ENCODE results near the gene RNF183.
A peak's percentile ranks its signal among the peaks of the same experiment; 100 is the strongest.

The RNF183 gene

GRCh38 chr9:113315231-113315630, 12.1 kb upstream of the RNF183 start:
- no peaks in the 10 kb centered on the region for H3K79me2 ChIP-seq (ENCODE audit: control insufficient read depth, insufficient read depth, low read length)
- no peak for DNase-seq

GRCh38 chr9:113313261-113313660, 10.1 kb upstream of the RNF183 start:
- Histone ChIP-seq H2BK15ac (replicated peaks; ENCODE audit: low read depth) (no peak overlapping the region), H3K4me3 (ENCODE audit: low read length) (no peak overlapping the region), H3K9ac (ENCODE audit: low read length) (no peak overlapping the region), H3K4me1 (ENCODE audit: control insufficient read depth, low read depth, low read length) (no peaks in the 10 kb centered on the region), H3K79me2 (ENCODE audit: control insufficient read depth, insufficient read depth, low read length) (no peaks in the 10 kb centered on the region), H3K56ac (ENCODE audit: low read length) (no peak overlapping the region), H3K18ac (ENCODE audit: low read length) (no peak overlapping the region), H3K23ac (ENCODE audit: low read length) (no peak overlapping the region), H2BK120ac (ENCODE audit: low read depth, low read length) (no peak overlapping the region), H4K8ac (ENCODE audit: low read depth, low read length) (no peak overlapping the region), H3K4ac (ENCODE audit: low read depth, low read length) (no peak overlapping the region), H3K36me3 (ENCODE audit: control insufficient read depth, insufficient read depth, low read length) (no peaks in the 10 kb centered on the region), H3K4me2 (ENCODE audit: low read length) (no peak overlapping the region), H3K27ac (ENCODE audit: low read depth, low read length) (no peak overlapping the region), H3K27me3 (ENCODE audit: insufficient read depth, low read length, poor library complexity) (no peaks in the 10 kb centered on the region), H4K5ac (ENCODE audit: low read length) (no peak overlapping the region), H3K79me1 (ENCODE audit: low read length) (no peaks in the 10 kb centered on the region), H2BK5ac (ENCODE audit: low read length) (no peak overlapping the region), H2AK5ac (ENCODE audit: low read length) (no peak overlapping the region)
- no CpG with 5 or more reads among the region's 5 CpGs for WGBS (ENCODE audit: extremely low coverage, insufficient coverage, low lambda C conversion rate)
- DNase-seq = no peak

More at GRCh38 chr9:113315231-113315630, 12.1 kb upstream of the RNF183 start:
- Histone ChIP-seq H3K36me3 (ENCODE audit: control insufficient read depth, insufficient read depth, low read length) (no peaks in the 10 kb centered on the region), H2BK5ac (ENCODE audit: low read length) (no peak overlapping the region), H3K27me3 (ENCODE audit: insufficient read depth, low read length, poor library complexity) (no peaks in the 10 kb centered on the region), H3K56ac (ENCODE audit: low read length) (no peak overlapping the region), H3K4ac (ENCODE audit: low read depth, low read length) (no peak overlapping the region), H2BK15ac (replicated peaks; ENCODE audit: low read depth) (no peak overlapping the region), H3K4me3 (ENCODE audit: low read length) (no peak overlapping the region), H4K5ac (ENCODE audit: low read length) (no peak overlapping the region), H3K4me2 (ENCODE audit: low read length) (no peak overlapping the region), H3K9ac (ENCODE audit: low read length) (no peak overlapping the region), H3K4me1 (ENCODE audit: control insufficient read depth, low read depth, low read length) (no peaks in the 10 kb centered on the region), H4K8ac (ENCODE audit: low read depth, low read length) (no peak overlapping the region), H3K27ac (ENCODE audit: low read depth, low read length) (no peak overlapping the region), H3K18ac (ENCODE audit: low read length) (no peak overlapping the region), H3K79me1 (ENCODE audit: low read length) (no peaks in the 10 kb centered on the region), H2BK120ac (ENCODE audit: low read depth, low read length) (no peak overlapping the region), H2AK5ac (ENCODE audit: low read length) (no peak overlapping the region), H3K23ac (ENCODE audit: low read length) (no peak overlapping the region)

GRCh38 chr9:113311961-113312360, 8.8 kb upstream of the RNF183 start:
- Histone ChIP-seq H3K23ac (ENCODE audit: low read length) (no peak overlapping the region), H3K27me3 (ENCODE audit: insufficient read depth, low read length, poor library complexity) (no peaks in the 10 kb centered on the region), H3K4me1 (ENCODE audit: control insufficient read depth, low read depth, low read length) (no peaks in the 10 kb centered on the region), H2BK15ac (replicated peaks; ENCODE audit: low read depth) (no peak overlapping the region), H2BK120ac (ENCODE audit: low read depth, low read length) (no peak overlapping the region), H3K56ac (ENCODE audit: low read length) (no peak overlapping the region), H3K4me2 (ENCODE audit: low read length) (no peak overlapping the region), H3K79me1 (ENCODE audit: low read length) (no peaks in the 10 kb centered on the region), H4K5ac (ENCODE audit: low read length) (no peak overlapping the region), H4K8ac (ENCODE audit: low read depth, low read length) (no peak overlapping the region), H3K4me3 (ENCODE audit: low read length) (no peak overlapping the region), H3K4ac (ENCODE audit: low read depth, low read length) (no peak overlapping the region), H3K79me2 (ENCODE audit: control insufficient read depth, insufficient read depth, low read length) (no peaks in the 10 kb centered on the region), H3K9ac (ENCODE audit: low read length) (no peak overlapping the region), H3K27ac (ENCODE audit: low read depth, low read length) (no peak overlapping the region), H2AK5ac (ENCODE audit: low read length) (no peak overlapping the region), H2BK5ac (ENCODE audit: low read length) (no peak overlapping the region), H3K18ac (ENCODE audit: low read length) (no peak overlapping the region), H3K36me3 (ENCODE audit: control insufficient read depth, insufficient read depth, low read length) (no peaks in the 10 kb centered on the region)
- no CpG with 5 or more reads among the region's 3 CpGs for WGBS (ENCODE audit: extremely low coverage, insufficient coverage, low lambda C conversion rate)
- no peak for DNase-seq

- Histone ChIP-seq H3K4me3 (ENCODE audit: low read length) (no peak overlapping the region), H2BK5ac (ENCODE audit: low read length) (no peak overlapping the region), H3K9ac (ENCODE audit: low read length) (no peak overlapping the region), H2BK120ac (ENCODE audit: low read depth, low read length) (no peak overlapping the region), H2AK5ac (ENCODE audit: low read length) (no peak overlapping the region), H2BK15ac (replicated peaks; ENCODE audit: low read depth) (no peak overlapping the region), H3K79me1 (ENCODE audit: low read length) (no peaks in the 10 kb centered on the region), H3K4me1 (ENCODE audit: control insufficient read depth, low read depth, low read length) (no peaks in the 10 kb centered on the region), H3K18ac (ENCODE audit: low read length) (no peak overlapping the region), H3K23ac (ENCODE audit: low read length) (no peak overlapping the region), H3K56ac (ENCODE audit: low read length) (no peak overlapping the region), H3K27me3 (ENCODE audit: insufficient read depth, low read length, poor library complexity) (no peaks in the 10 kb centered on the region), H3K36me3 (ENCODE audit: control insufficient read depth, insufficient read depth, low read length) (no peaks in the 10 kb centered on the region), H3K4me2 (ENCODE audit: low read length) (no peak overlapping the region), H3K79me2 (ENCODE audit: control insufficient read depth, insufficient read depth, low read length) (no peaks in the 10 kb centered on the region), H3K27ac (ENCODE audit: low read depth, low read length) (no peak overlapping the region), H3K4ac (ENCODE audit: low read depth, low read length) (no peak overlapping the region), H4K5ac (ENCODE audit: low read length) (no peak overlapping the region), H4K8ac (ENCODE audit: low read depth, low read length) (no peak overlapping the region)
- WGBS (ENCODE audit: extremely low coverage, insufficient coverage, low lambda C conversion rate) = no CpG with 5 or more reads among the region's 3 CpGs
- DNase-seq = no peak
Observed at GRCh38 chr9:113310538-113310937, 7.4 kb upstream of the RNF183 start.

GRCh38 chr9:113309204-113309813, 6.1 kb upstream of the RNF183 start:
- no peaks in the 10 kb centered on the region for H3K36me3 ChIP-seq (ENCODE audit: control insufficient read depth, insufficient read depth, low read length)
- no peaks in the 10 kb centered on the region for H3K79me1 ChIP-seq (ENCODE audit: low read length)
- H2BK15ac ChIP-seq (replicated peaks; ENCODE audit: low read depth) = no peak overlapping the region
- H3K4me3 ChIP-seq (ENCODE audit: low read length) = no peak overlapping the region
- H3K18ac ChIP-seq (ENCODE audit: low read length) = no peak overlapping the region
- H3K56ac ChIP-seq (ENCODE audit: low read length) = no peak overlapping the region
- H3K4me2 ChIP-seq (ENCODE audit: low read length) = no peak overlapping the region
- no peak overlapping the region for H2BK5ac ChIP-seq (ENCODE audit: low read length)
- no CpG with 5 or more reads among the region's 2 CpGs for WGBS (ENCODE audit: extremely low coverage, insufficient coverage, low lambda C conversion rate)
- H3K4me1 ChIP-seq (ENCODE audit: control insufficient read depth, low read depth, low read length) = no peaks in the 10 kb centered on the region
- H3K4ac ChIP-seq (ENCODE audit: low read depth, low read length) = no peak overlapping the region
- H3K23ac ChIP-seq (ENCODE audit: low read length) = no peak overlapping the region
- no peak overlapping the region for H3K27ac ChIP-seq (ENCODE audit: low read depth, low read length)
- no peak overlapping the region for H3K9ac ChIP-seq (ENCODE audit: low read length)
- no peak overlapping the region for H2BK120ac ChIP-seq (ENCODE audit: low read depth, low read length)
- H4K5ac ChIP-seq (ENCODE audit: low read length) = no peak overlapping the region
- H3K27me3 ChIP-seq (ENCODE audit: insufficient read depth, low read length, poor library complexity) = no peaks in the 10 kb centered on the region
- H3K79me2 ChIP-seq (ENCODE audit: control insufficient read depth, insufficient read depth, low read length) = no peaks in the 10 kb centered on the region
- H4K8ac ChIP-seq (ENCODE audit: low read depth, low read length) = no peak overlapping the region
- no peak overlapping the region for H2AK5ac ChIP-seq (ENCODE audit: low read length)
- peak; percentile 25 for DNase-seq

DNA sequence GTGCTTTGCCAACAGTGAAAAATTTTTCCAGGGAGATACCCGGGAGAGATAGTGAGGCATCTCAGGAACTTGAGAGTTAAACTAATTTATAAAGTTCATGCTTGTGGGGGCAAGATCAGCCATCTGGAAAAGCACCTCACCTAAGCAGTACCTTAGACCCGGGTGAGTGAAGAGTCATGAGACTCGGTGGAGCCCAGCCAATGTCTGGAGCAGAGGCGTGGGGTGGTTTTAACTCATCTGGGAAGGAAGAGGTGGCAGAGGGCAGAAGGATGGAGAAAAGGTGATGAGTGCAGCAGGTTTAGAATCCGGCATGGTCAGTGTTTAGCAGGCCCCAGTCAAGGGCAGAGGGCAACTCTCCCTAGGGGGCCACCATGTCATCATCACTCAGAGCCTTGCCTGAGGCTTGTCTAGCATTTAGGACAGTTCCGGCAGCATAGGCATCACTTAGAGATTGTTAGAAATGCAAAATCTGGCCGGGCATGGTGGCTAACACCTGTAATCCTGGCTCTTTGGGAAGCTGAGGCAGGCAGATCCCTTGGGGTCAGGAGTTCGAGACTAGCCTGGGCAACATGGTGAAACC, 4.3 kb upstream of the RNF183 start:
- no peaks in the 10 kb centered on the region for H3K36me3 ChIP-seq (ENCODE audit: control insufficient read depth, insufficient read depth, low read length)
- H3K56ac ChIP-seq (ENCODE audit: low read length) = no peak overlapping the region
- H3K4me1 ChIP-seq (ENCODE audit: control insufficient read depth, low read depth, low read length) = no peaks in the 10 kb centered on the region
- no peak overlapping the region for H3K4me3 ChIP-seq (ENCODE audit: low read length)
- no peaks in the 10 kb centered on the region for H3K79me2 ChIP-seq (ENCODE audit: control insufficient read depth, insufficient read depth, low read length)
- no peak overlapping the region for H3K23ac ChIP-seq (ENCODE audit: low read length)
- H2BK15ac ChIP-seq (replicated peaks; ENCODE audit: low read depth) = no peak overlapping the region
- no peak overlapping the region for H3K18ac ChIP-seq (ENCODE audit: low read length)
- no peak overlapping the region for H2AK5ac ChIP-seq (ENCODE audit: low read length)
- H4K8ac ChIP-seq (ENCODE audit: low read depth, low read length) = no peak overlapping the region
- no peaks in the 10 kb centered on the region for H3K27me3 ChIP-seq (ENCODE audit: insufficient read depth, low read length, poor library complexity)
- no peak for DNase-seq
- H3K4ac ChIP-seq (ENCODE audit: low read depth, low read length) = no peak overlapping the region
- no CpG with 5 or more reads among the region's 8 CpGs for WGBS (ENCODE audit: extremely low coverage, insufficient coverage, low lambda C conversion rate)
- no peak overlapping the region for H2BK120ac ChIP-seq (ENCODE audit: low read depth, low read length)
- no peak overlapping the region for H3K27ac ChIP-seq (ENCODE audit: low read depth, low read length)
- H2BK5ac ChIP-seq (ENCODE audit: low read length) = no peak overlapping the region
- H3K9ac ChIP-seq (ENCODE audit: low read length) = no peak overlapping the region
- no peak overlapping the region for H3K4me2 ChIP-seq (ENCODE audit: low read length)
- H3K79me1 ChIP-seq (ENCODE audit: low read length) = no peaks in the 10 kb centered on the region
- no peak overlapping the region for H4K5ac ChIP-seq (ENCODE audit: low read length)
